HEK293T (cell line): ENCODE measurements around the gene ADNP2.

ENCODE experiments used
- ARNT ChIP-seq: fragments of 450-650 bp; IDR thresholded peaks from 2 replicates; pipeline ENCODE4 v1.6.1; 2017; ENCODE audit warnings: mild to moderate bottlenecking
- BHLHE40 ChIP-seq: fragments of 450-650 bp; IDR thresholded peaks from 2 replicates; pipeline ENCODE4 v1.6.1; 2016; ENCODE audit warnings: mild to moderate bottlenecking, moderate library complexity, borderline replicate concordance
- CTBP1 ChIP-seq: fragments of 450-650 bp; IDR thresholded peaks from 2 replicates; pipeline ENCODE4 v1.6.1; 2016; ENCODE audit warnings: borderline replicate concordance
- ELF4 ChIP-seq: fragments of 450-650 bp; IDR thresholded peaks from 2 replicates; pipeline ENCODE4 v1.6.1; 2017; ENCODE audit warnings: antibody characterized with exemption
- FOXA1 ChIP-seq: fragments of 450-650 bp; IDR thresholded peaks from 2 replicates; pipeline ENCODE4 v1.6.1; 2016; ENCODE audit warnings: mild to moderate bottlenecking
- FOXK2 ChIP-seq: fragments of 450-650 bp; IDR thresholded peaks from 2 replicates; pipeline ENCODE4 v1.6.1; 2016; ENCODE audit warnings: mild to moderate bottlenecking
- FOXM1 ChIP-seq: fragments of 450-650 bp; IDR thresholded peaks from 2 replicates; pipeline ENCODE4 v1.6.1; 2017; ENCODE audit warnings: mild to moderate bottlenecking, borderline replicate concordance
- HDGF ChIP-seq: fragments of 450-650 bp; IDR thresholded peaks from 2 replicates; pipeline ENCODE4 v1.6.1; 2017; ENCODE audit warnings: antibody characterized with exemption, borderline replicate concordance
- L3MBTL2 ChIP-seq: fragments of 450-650 bp; conservative IDR thresholded peaks from 2 replicates; pipeline ENCODE4 v1.6.1; 2016; ENCODE audit warnings: mild to moderate bottlenecking
- NFRKB ChIP-seq: fragments of 450-650 bp; IDR thresholded peaks from 2 replicates; pipeline ENCODE4 v1.6.1; 2016; ENCODE audit warnings: mild to moderate bottlenecking, moderate library complexity
- SP1 ChIP-seq: fragments of 450-650 bp; IDR thresholded peaks from 2 replicates; pipeline ENCODE4 v1.6.1; 2017
- SUZ12 ChIP-seq: fragments of 450-650 bp; IDR thresholded peaks from 2 replicates; pipeline ENCODE4 v1.6.1; 2016; ENCODE audit warnings: mild to moderate bottlenecking
- TF ChIP-seq, protein P1 (sequence below): fragments of 450-650 bp; IDR thresholded peaks from 2 replicates; pipeline ENCODE4 v1.6.1; 2016

DNA sequence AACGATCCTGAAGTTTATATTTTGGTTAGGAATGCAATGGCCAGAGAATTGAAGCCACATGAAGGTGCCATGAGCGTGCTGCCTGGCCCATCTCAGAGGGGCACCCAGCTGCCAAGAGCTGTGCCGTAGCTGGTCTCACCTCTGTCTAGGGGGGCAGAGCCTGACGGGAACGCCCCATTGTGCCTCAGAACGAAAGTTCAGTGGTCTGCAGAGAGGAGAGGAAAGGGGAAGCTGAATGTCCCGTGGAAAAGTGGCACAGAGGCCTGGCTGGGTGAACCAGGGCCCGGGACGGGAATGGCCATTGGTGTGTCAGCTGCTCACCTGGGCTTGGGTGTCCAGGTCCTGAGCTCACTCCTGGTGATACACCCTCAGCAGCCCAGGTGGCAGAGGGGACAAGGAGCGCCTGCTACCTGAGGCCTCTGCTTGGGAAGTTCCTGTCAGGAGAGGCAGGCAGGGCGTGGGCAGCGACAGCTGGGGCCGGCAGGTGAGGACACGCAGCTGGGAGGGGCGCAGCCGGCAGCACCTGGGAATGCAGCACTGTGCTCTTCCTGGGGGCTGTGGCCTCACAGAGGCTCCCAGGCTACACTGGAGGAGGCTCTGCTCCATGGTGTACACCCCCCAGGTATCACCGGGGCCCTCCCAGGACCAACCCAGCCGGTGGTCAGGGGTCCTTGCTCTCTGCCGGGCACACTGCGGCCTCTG is 70.9 kb downstream of the ADNP2 start:
- TF ChIP-seq ARNT, result no peak
- no peak for TF ChIP-seq SP1
- TF ChIP-seq BHLHE40, result no peak
- TF ChIP-seq, protein P1, sequence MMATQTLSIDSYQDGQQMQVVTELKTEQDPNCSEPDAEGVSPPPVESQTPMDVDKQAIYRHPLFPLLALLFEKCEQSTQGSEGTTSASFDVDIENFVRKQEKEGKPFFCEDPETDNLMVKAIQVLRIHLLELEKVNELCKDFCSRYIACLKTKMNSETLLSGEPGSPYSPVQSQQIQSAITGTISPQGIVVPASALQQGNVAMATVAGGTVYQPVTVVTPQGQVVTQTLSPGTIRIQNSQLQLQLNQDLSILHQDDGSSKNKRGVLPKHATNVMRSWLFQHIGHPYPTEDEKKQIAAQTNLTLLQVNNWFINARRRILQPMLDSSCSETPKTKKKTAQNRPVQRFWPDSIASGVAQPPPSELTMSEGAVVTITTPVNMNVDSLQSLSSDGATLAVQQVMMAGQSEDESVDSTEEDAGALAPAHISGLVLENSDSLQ, result no peak
- TF ChIP-seq FOXK2, result no peak
- no peak for TF ChIP-seq CTBP1
- TF ChIP-seq FOXM1, result no peak
- TF ChIP-seq ELF4, result no peak
- TF ChIP-seq NFRKB, result no peak
- no peak for TF ChIP-seq L3MBTL2
- no peak for TF ChIP-seq HDGF
- no peak for TF ChIP-seq FOXA1
- TF ChIP-seq SUZ12, result no peak
